ENCODE results near the gene CNN2. TPM values are rescaled to one million over a fixed set of nuclear protein-coding genes. Genes with fewer than 3 reads are reported as not detected.

Gene CNN2
- total RNA-seq, 1 experiment from 2014 or later: 495 TPM

DNA sequence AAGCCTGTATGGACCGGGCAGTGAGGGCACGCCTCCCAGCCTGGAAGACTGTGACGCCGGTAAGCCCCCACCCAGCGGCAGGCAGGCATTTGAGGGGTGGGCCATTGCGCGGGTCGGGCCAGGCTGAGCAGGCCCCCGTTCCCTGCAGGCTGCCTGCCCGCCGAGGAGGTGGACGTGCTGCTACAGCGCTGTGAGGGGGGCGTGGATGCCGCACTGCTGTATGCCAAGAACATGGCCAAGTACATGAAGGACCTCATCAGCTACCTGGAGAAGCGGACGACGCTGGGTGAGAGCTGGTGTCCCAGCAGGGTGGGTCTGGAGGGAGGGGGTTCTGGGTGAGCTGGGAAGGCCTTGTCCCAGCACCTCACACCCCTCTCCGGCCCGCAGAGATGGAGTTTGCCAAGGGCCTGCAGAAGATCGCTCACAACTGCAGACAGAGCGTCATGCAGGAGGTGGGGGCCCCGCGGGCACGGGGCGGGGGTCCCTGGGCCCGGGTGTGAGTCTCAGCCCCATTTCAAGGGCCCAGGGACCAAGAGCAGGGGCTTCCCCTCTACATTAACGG lies 47.6 kb downstream of the CNN2 start:
- no peak overlapping the region for H3K4me3 ChIP-seq (ENCODE audit: insufficient read depth, low read depth, low read length)
- peaks cover 5% of the 10 kb centered on the region for H3K36me3 ChIP-seq (replicated peaks; ENCODE audit: control insufficient read depth, insufficient read depth, low read length)
- no peak for DNase-seq
- H3K27me3 ChIP-seq (ENCODE audit: control insufficient read depth, insufficient read depth, low read length): peaks cover 17% of the 10 kb centered on the region; the same call in 1 of the 2 replicates

DNA sequence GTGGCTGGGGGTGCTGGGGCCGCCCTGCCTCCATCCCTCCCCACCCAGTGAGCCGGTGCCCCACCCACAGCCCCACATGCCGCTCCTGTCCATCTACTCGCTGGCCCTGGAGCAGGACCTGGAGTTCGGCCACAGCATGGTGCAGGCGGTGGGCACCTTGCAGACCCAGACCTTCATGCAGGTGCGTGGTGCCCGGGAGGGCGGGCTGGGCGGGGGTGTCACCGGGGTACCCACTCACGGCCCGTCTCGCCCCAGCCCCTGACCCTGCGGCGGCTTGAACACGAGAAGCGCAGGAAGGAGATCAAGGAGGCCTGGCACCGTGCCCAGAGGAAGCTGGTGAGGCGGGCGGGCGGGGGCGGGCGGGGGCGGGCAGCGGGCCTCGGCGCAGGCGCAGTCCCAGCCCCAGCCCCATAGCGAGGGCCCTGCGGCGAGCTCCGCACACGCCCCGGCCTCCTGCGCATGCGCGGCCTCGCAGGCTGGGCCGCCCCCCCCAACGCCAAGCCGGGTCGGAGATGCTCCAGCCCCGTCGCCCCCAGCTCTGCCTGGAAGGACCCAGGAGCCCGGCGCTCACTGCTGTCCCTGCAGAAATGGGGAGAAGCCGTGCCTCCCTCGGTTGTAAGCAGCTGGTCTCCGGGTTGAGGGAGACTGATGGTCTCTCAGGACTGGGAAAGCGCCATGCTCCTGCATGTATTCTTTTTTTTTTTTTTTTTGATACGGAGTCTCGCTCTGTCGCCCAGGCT lies 48.3 kb downstream of the CNN2 start:
- Histone ChIP-seq H3K27me3 (ENCODE audit: control insufficient read depth, insufficient read depth, low read length) (peaks cover 15% of the 10 kb centered on the region; the same call in 1 of the 2 replicates), H3K4me3 (ENCODE audit: insufficient read depth, low read depth, low read length) (no peak overlapping the region), H3K36me3 (replicated peaks; ENCODE audit: control insufficient read depth, insufficient read depth, low read length) (peaks cover 5% of the 10 kb centered on the region)
- DNase-seq: no peak

DNA sequence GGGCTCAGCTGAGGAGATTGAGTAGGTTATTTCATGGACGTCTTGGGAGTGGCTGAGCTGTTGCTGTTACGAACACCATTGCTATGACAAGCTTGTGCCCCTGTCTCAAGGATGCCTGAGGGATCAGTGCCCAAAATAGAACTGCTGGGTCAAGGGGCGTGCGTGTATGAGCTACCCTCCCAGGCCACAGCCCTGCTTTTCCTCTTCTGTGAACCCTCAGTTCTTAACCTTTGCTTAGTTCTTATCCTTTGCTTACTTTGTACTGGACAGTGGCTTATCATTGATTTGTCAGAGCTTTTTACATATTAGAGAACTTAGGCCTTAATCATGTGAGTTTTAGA lies 49.6 kb downstream of the CNN2 start:
- peaks cover 5% of the 10 kb centered on the region for H3K36me3 ChIP-seq (replicated peaks; ENCODE audit: control insufficient read depth, insufficient read depth, low read length)
- no peak overlapping the region for H3K4me3 ChIP-seq (ENCODE audit: insufficient read depth, low read depth, low read length)
- DNase-seq: no peak
- H3K27me3 ChIP-seq (ENCODE audit: control insufficient read depth, insufficient read depth, low read length): peaks cover 6% of the 10 kb centered on the region; the same call in 1 of the 2 replicates

DNA sequence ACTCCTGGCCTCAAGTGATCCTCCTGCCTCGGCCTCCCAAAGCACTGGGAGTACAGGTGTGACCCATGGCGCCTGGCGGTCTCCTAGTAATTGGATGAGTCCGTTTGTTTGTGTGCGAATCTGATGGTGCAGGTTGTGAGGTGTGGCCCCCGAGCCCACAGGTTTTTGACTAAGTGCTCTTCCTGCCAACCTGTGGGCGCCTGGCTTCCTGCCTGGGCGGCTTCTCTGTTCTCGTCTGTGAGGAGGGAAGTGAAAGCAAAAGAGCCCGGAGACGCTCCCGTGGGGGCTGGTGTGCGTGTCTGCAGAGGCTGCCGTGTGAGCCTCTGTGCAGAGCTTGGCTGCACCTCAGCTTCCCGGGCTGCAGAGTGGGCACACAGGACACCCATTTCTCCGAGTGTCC lies 50.5 kb downstream of the CNN2 start:
- Histone ChIP-seq H3K36me3 (replicated peaks; ENCODE audit: control insufficient read depth, insufficient read depth, low read length) (peaks cover 5% of the 10 kb centered on the region), H3K27me3 (ENCODE audit: control insufficient read depth, insufficient read depth, low read length) (no peaks in the 10 kb centered on the region; the same call in 1 of the 2 replicates), H3K4me3 (ENCODE audit: insufficient read depth, low read depth, low read length) (no peak overlapping the region)
- DNase-seq: no peak

DNA sequence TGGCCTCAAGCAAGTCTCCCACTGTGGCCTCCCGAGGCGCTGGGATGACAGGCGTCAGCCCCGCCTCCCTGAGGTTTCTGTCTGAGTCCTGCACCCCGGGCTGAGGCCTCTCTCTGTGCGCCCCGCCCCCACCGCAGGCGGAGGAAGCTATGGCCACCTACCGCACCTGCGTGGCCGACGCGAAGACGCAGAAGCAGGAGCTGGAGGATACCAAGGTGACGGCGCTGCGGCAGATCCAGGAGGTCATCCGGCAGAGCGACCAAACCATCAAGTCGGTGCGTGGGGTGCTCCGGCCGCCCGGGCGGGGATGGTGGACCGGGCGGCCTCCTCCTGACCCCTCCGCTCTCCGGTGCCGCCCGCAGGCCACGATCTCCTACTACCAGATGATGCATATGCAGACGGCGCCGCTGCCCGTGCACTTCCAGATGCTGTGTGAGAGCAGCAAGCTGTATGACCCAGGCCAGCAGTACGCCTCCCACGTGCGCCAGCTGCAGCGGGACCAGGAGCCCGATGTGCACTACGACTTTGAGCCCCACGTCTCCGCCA lies 53.2 kb downstream of the CNN2 start:
- peak; percentile 79 for DNase-seq
- Histone ChIP-seq H3K36me3 (replicated peaks; ENCODE audit: control insufficient read depth, insufficient read depth, low read length) (peaks cover 4% of the 10 kb centered on the region), H3K4me3 (ENCODE audit: insufficient read depth, low read depth, low read length) (no peak overlapping the region), H3K27me3 (ENCODE audit: control insufficient read depth, insufficient read depth, low read length) (no peaks in the 10 kb centered on the region)

DNA sequence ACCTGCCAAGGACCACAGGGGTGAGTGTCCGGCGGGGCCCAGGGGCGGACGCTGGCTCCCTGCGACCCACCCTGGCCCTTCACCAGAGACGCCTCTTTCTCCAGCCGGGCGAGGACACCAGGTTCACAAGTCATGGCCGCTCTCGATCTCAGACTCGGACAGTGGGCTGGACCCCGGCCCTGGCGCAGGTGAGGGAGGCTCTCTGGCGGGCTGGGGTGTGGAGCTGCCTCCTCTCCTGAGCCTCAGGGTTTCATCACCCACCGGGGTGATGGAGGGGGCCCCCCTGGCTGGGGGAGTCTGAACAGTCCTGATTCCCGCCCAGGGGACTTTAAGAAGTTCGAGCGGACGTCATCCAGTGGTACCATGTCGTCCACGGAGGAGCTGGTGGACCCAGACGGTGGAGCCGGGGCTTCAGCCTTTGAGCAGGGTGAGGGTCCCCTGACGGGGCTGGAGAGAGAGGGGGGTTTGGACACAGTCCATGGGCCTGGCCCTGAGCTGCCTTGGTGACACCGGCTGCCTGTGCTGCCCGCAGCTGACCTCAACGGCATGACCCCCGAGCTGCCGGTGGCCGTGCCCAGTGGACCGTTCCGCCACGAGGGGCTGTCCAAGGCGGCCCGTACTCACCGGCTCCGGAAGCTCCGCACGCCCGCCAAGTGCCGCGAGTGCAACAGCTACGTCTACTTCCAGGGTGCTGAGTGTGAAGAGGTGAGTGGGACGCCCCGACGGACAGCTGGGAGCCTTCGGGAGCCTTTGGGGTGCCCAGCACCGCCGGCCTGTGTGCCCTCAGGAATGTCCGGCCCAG lies 54.2 kb downstream of the CNN2 start:
- peaks cover 7% of the 10 kb centered on the region for H3K36me3 ChIP-seq (replicated peaks; ENCODE audit: control insufficient read depth, insufficient read depth, low read length)
- no peak overlapping the region for H3K4me3 ChIP-seq (ENCODE audit: insufficient read depth, low read depth, low read length)
- H3K27me3 ChIP-seq (ENCODE audit: control insufficient read depth, insufficient read depth, low read length): no peaks in the 10 kb centered on the region
- DNase-seq: no peak

DNA sequence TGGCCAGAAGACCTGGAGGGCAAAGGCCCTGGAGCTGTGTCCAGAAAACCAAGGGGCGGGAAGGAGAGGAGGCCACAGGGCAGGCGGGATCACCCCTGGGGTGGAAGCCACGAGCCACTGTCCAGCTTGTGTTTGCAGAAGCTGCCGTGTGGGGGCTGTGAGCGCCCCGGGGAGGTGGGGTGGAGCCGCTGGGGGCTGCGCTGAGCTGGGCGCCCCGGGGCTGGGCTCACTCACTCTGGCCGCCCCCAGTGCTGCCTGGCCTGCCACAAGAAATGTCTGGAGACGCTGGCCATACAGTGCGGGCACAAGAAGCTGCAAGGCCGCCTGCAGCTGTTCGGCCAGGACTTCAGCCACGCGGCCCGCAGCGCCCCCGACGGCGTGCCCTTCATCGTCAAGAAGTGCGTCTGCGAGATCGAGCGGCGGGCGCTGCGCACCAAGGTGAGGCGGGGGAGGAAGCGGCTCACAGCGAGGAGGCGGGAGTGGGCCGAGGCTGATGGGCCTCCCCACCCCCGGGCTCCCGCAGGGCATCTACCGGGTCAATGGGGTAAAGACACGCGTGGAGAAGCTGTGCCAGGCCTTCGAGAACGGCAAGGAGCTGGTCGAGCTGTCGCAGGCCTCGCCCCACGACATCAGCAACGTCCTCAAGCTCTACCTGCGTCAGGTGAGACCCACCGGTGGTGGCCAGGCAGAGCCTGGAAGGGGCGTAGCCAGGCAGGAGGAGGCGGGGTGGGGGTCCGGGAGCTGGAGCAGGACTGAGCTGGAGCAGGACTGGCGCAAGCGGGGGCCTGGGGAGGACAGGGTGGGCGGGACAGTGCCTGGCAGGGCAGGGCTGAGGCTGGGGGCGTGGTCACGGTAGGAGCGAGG lies 55.1 kb downstream of the CNN2 start:
- Histone ChIP-seq H3K27me3 (ENCODE audit: control insufficient read depth, insufficient read depth, low read length) (no peaks in the 10 kb centered on the region), H3K4me3 (ENCODE audit: insufficient read depth, low read depth, low read length) (peak overlapping the region; percentile 41), H3K36me3 (replicated peaks; ENCODE audit: control insufficient read depth, insufficient read depth, low read length) (peaks cover 6% of the 10 kb centered on the region)
- DNase-seq: peak; percentile 72

DNA sequence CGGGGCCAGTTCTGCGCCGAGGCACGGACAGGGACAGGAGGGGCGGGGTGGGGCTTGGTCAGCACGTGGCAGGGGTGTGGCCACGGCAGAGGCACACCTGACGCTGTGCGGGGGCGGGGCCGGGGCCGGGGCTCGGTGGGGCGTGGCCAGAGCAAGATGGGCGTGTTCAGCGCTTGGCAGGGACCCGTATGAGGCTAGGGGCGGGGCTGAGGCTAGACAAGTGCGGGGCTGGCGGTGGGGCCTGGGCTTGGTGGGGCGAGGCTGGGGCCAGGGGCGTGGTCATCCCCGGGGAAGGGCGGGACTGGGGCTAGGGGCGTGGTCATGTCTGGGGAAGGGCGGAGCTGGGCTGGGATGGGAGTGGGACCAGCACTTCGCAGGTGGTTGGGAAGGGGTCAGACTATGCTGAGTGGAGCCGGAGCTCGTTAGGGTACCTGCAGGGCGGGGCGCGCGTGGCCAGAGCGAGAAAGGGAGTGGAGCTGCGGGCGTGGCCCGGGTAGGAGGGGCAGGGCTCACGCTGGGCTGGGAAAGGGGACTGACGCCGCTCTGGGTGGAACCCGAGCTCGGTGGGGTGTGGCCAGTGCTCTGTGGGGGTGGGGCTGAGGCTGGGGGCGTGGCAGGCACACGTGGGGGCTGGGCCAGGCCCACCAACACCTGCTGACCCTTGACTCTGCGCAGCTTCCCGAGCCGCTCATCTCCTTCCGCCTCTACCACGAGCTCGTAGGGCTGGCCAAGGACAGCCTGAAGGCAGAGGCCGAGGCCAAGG lies 55.9 kb downstream of the CNN2 start:
- peak overlapping the region; percentile 54 for H3K4me3 ChIP-seq (ENCODE audit: insufficient read depth, low read depth, low read length)
- no peaks in the 10 kb centered on the region for H3K27me3 ChIP-seq (ENCODE audit: control insufficient read depth, insufficient read depth, low read length)
- H3K36me3 ChIP-seq (replicated peaks; ENCODE audit: control insufficient read depth, insufficient read depth, low read length): peaks cover 6% of the 10 kb centered on the region
- DNase-seq: peak; percentile 100

DNA sequence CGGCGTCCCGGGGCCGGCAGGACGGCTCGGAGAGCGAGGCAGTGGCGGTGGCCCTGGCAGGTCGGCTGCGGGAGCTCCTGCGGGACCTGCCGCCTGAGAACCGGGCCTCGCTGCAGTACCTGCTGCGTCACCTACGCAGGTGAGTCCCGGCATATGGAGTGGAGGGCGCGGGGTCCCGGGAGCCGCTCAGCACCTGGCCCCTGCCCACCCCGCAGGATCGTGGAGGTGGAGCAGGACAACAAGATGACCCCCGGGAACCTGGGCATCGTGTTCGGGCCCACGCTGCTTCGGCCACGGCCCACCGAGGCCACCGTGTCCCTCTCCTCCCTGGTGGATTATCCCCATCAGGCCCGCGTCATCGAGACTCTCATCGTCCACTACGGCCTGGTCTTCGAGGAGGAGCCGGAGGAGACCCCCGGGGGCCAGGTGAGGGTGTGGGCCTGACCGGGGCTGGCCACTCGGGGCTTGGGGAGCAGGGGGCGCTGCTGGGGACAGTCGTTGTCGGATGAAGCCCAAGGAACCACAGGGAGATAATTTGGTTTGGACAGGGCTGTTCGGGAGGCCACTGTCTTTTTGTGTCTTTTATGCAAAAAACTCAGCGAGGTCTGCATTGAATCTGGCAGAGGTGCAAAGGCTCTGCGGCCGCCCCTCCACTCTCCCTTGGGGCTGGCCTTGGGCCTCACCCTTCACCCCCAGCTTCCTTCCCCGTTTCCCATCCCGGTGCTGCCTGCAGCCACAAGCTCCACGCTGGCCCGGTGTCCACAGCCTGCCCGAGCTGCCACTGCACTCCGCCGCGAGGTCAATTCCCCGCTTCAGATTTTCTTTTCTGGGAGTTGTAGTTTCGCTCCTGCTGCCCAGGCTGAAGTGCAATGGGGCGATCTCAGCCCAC lies 56.8 kb downstream of the CNN2 start:
- Histone ChIP-seq H3K36me3 (replicated peaks; ENCODE audit: control insufficient read depth, insufficient read depth, low read length) (peaks cover 9% of the 10 kb centered on the region), H3K4me3 (ENCODE audit: insufficient read depth, low read depth, low read length) (peak overlapping the region; percentile 54), H3K27me3 (ENCODE audit: control insufficient read depth, insufficient read depth, low read length) (no peaks in the 10 kb centered on the region)
- DNase-seq: no peak

DNA sequence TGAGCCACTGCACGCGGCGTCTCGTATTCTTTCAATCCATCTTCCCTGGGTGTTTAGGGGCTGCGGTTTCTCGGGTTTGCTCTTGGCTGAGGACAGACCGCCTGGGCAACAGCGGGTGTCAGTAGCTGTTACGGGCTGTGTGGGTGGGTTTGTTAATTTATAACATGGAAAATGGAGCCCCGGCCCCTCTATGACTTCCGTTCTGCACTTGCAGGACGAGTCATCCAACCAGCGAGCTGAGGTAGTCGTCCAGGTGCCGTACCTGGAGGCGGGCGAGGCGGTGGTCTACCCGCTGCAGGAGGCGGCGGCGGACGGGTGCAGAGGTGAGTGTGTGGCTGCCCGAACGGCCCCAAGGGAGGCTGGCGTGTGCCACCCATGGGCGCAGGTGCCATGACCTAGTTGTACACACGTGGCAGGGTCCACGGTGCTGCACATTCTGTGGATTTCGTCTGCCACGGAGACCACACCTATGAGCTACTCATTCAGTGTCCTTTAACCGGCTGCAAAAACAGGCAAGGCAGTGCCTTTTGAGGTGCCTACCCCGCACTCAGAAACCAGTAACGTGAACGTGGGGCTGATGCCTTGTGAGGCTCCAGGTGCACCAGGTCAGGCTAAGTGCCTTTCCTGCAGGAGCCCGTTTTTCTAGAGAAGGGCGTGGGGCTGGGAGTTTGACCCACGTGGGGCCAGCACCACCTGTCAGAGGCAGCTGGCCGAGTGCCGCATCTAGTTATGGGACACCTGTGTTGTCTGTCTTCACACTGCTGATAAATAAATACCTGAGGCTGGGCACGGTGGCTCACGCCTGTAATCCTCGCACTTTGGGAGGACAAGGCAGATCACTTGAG lies 57.8 kb downstream of the CNN2 start:
- no peak for DNase-seq
- peaks cover 9% of the 10 kb centered on the region for H3K36me3 ChIP-seq (replicated peaks; ENCODE audit: control insufficient read depth, insufficient read depth, low read length)
- H3K4me3 ChIP-seq (ENCODE audit: insufficient read depth, low read depth, low read length): no peak overlapping the region
- H3K27me3 ChIP-seq (ENCODE audit: control insufficient read depth, insufficient read depth, low read length): no peaks in the 10 kb centered on the region

DNA sequence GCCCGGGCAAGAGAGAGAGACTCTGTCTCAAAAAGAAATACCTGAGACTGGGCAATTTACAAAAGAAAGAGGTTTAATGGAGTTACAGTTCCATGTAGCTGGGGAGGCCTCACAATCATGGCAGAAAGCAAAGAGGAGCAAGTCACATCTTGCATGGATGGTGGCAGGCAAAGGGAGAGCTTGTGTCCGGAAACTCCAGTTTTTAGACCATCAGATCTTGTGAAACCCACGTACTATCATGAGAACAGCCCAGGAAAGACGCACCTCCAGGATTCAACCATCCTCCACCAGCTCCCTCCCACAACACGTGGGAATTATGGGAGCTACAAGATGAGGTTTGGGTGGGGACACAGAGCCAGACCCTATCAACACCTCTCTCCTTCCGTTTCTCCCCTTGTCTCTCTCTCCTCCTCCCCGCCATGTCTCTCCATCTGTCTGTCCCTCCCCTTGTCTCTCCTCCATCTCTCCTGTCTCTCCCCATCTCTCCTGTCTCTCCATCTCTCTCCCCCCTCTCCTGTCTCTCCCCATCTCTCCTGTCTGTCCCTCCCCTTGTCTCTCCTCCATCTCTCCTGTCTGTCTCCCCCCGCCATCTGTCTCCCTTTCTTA lies 58.7 kb downstream of the CNN2 start:
- no peak for DNase-seq
- H3K27me3 ChIP-seq (ENCODE audit: control insufficient read depth, insufficient read depth, low read length): no peaks in the 10 kb centered on the region
- peaks cover 9% of the 10 kb centered on the region for H3K36me3 ChIP-seq (replicated peaks; ENCODE audit: control insufficient read depth, insufficient read depth, low read length)
- no peak overlapping the region for H3K4me3 ChIP-seq (ENCODE audit: insufficient read depth, low read depth, low read length)

All from H7 (cell line).